K562 (cell line): ENCODE data around the gene MFF. TPM values are rescaled to one million over a fixed set of nuclear protein-coding genes. Genes with fewer than 3 reads are reported as not detected.

Experiments used
- COPS2 ChIP-seq: fragments of 450-650 bp; conservative IDR thresholded peaks from 2 replicates; pipeline ENCODE4 v1.6.1; 2016; ENCODE audit warnings: mild to moderate bottlenecking, moderate library complexity
- HMG20A ChIP-seq: fragments of 450-650 bp; formaldehyde crosslinking; conservative IDR thresholded peaks from 2 replicates; pipeline ENCODE4 v1.4.0; 2020; ENCODE audit warnings: mild to moderate bottlenecking, mixed read lengths
- KDM1A ChIP-seq, 2 experiments: fragments of 450-650 bp; IDR thresholded peaks; 2 replicates each; pipeline ENCODE4 v1.6.1; 2016; ENCODE audit warnings: mild to moderate bottlenecking in 2 of 2
- NR2C1 ChIP-seq, 2 experiments: fragments of 450-650 bp; IDR thresholded peaks; 2 replicates each; pipeline ENCODE4 v1.6.1; 2017; ENCODE audit warnings: mild to moderate bottlenecking in 2 of 2, antibody characterized with exemption in 1 of 2, inconsistent platforms in 1 of 2, missing compliant biosample characterization in 1 of 2, missing genetic modification characterization in 1 of 2
- REST ChIP-seq, 2 experiments: fragments of 450-650 bp; formaldehyde crosslinking in 1 of 2; IDR thresholded peaks; 2 replicates each; pipeline versions ENCODE4 v1.4.0 to v1.6.1; 2014 to 2020; ENCODE audit warnings: mild to moderate bottlenecking in 2 of 2, borderline replicate concordance in 1 of 2, low read depth in 1 of 2
- TGIF2 ChIP-seq: sonication (generic); formaldehyde crosslinking; IDR thresholded peaks from 2 replicates; pipeline ENCODE4 v1.8.1; 2022; ENCODE audit warnings: mild to moderate bottlenecking, missing genetic modification reagents, moderate library complexity
- ZNF239 ChIP-seq: fragments of 250-450 bp; sonication (Bioruptor Pico); IDR thresholded peaks from 2 replicates; pipeline ENCODE4 v1.4.0; 2020; ENCODE audit warnings: mild to moderate bottlenecking
- polyA plus RNA-seq, 8 experiments: library from polyadenylated mRNA; depleted of rRNA in 4 of 8; stranded (reverse) in 5 of 8; unstranded in 3 of 8; fragments of >200 nt; fragmentation: Nextera tagmentation in 2 of 8; fragmentation: Illumina TruSeq in 1 of 8; extraction: Ambion mirVana in 2 of 8; extraction: Trizol in 1 of 8; gene quantifications; 2 replicates each; pipeline versions ENCODE4 v1.2.1 to v1.2.3, GENCODE V29; 2011 to 2014; ENCODE audit warnings: inconsistent platforms in 1 of 8, missing spikeins in 1 of 8
- total RNA-seq, 7 experiments: library from RNA; depleted of rRNA in 6 of 7; stranded (reverse); fragments of >200 nt in 6 of 7; fragmentation: Illumina TruSeq in 2 of 7; extraction: Trizol in 2 of 7; gene quantifications; 2 replicates each; pipeline versions ENCODE4 v1.2.1 to v1.2.3, GENCODE V29; 2011 to 2021; ENCODE audit warnings: low replicate concordance in 1 of 7

MFF gene
- total and polyA plus RNA-seq, 9 of the 15 experiments (the other 6 are each of a cell fraction or from before 2014, with no cell fraction given) = 9.4 to 75.4 (median 55.7) TPM

GRCh38 chr2:227339098-227339599 is 14.1 kb downstream of the MFF start (continued):
- TF ChIP-seq REST (IDR thresholded peaks at IDR 0.05; ENCODE audit: borderline replicate concordance) (no peak), REST (CRISPR knock-in tag; IDR thresholded peaks at IDR 0.05; ENCODE audit: low read depth) (no peak), NR2C1 (IDR thresholded peaks at IDR 0.05) (no peak), NR2C1 (tag; IDR thresholded peaks at IDR 0.05) (no peak), HMG20A (CRISPR knock-in tag) (no peak), TGIF2 (CRISPR knock-in tag) (no peak), COPS2 (no peak), ZNF239 (CRISPR knock-in tag) (no peak), KDM1A (IDR thresholded peaks at IDR 0.05) (no peak)
